NCI-H446 treated with DMSO at 0.1 percent for 48 hours (cell line): Measurements from ENCODE around the gene GPR108.
A peak's percentile ranks its signal among the peaks of the same experiment; 100 is the strongest.
"Not testable (repeated sequence)": the region's sequence is repeated elsewhere in the genome, so short reads cannot be mapped to it uniquely, and the experiment has no call there.

Experiments
- DNase-seq: peaks from one replicate; lab custom pipeline; 2025; lab: John Stamatoyannopoulos, UW

GPR108 gene

DNA sequence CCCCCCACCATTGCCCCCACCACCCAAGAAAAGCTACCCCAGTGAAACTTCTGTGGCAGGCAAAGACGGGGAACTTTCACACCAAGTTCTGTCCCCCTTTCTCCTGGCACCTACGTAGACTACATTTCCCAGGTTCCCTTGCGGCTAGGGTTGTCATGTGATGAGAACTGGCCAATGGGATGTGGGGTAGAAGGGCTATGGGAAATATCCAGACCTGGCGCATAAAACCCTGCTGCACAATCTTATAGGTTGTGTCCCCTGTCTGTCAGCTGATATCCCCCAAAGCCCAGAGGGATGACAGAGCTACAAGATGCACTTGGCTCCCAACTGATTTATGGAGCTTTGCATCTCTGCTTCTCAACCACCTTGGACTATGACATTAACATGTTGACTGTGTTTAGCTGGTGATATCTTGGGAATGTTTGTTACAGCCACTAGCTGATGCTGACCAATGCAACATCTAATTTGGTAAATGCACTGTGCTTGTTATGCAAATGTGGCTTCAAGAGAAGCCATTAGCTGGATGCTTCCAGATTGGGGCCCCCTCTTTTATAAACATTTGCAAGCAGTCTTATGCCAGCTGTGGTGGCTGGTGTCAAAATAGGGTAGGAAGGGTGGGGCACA is 23.8 kb upstream of the GPR108 start:
- DNase-seq = no peak

DNA sequence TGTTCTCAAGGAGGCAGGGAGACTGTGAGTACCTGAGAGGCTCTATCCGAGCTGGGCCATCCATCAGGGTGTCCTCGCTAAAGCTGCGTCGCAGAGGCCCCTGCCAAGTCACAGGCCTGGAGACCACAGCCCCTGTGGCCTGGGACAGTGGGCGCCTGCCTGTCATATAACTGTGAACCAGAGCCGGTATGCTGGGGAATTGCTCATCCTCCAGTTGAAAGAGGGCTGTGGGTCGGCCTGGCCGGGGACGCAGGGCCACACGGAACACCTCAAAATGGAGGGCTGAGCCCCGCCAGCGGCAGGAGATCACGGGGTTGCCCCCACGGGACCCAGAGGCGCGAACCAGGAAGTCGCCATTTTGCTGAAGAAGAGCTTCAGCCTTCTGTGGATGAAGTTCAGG is 23.2 kb upstream of the GPR108 start:
- DNase-seq = no peak

DNA sequence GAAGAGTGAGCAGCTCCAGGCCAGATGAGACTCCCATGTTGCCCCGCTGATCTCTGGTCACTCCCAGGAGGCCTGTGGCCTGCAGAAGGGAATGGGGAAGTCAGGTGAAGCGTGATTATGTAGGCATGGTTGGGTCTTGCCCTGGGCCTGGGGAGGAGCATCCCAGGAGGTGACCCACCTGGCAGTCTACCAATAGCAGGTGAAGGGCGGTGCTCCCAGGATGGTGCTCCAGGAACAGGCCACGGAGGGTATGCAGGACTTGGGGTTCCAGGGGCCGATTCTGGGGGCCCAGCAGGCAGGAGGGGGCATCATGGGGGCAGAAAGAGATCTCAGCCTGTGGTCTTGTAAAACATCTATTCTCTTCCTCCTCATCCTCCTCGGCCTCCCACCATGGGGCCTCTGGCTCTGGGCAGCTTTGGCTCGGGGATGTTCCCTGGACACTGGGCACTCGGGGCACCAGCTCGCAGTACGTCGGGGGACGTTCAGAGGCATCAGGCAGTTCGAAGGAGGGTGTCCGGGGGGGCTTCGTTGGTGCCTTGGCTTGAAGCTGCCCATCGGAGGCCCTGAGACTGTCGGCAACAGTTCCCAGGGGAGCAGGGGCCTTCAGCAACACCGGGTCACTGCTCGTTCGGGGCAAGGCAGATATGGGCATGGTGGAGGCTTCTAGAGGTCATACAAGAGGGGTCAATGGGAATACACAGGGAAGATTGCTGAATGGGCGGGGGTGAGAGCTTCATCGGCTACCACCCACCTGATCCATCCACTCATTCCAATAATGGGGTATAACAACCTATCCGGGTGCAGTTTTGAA is 17.5 kb upstream of the GPR108 start:
- no peak for DNase-seq

DNA sequence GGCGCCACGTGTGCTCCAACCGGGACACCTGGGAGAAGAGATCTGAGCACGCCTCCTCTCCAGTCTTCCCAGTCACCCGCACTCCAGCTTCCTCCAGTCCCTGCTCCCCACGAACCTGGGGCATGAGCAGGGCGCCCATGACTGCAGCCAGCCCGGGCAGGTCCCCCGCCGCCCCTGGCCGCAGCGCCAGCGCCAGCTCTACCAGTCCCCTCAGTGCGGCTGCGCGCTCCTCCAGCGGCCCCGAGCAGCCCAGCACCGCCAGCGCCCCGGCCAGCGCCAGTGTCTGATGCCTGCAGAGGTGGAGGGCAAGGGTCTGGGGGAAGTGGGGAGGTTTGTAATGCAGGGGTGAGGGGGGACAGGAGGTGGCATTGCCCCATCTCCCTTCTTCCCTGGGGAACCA is 16.8 kb upstream of the GPR108 start:
- DNase-seq = no peak

DNA sequence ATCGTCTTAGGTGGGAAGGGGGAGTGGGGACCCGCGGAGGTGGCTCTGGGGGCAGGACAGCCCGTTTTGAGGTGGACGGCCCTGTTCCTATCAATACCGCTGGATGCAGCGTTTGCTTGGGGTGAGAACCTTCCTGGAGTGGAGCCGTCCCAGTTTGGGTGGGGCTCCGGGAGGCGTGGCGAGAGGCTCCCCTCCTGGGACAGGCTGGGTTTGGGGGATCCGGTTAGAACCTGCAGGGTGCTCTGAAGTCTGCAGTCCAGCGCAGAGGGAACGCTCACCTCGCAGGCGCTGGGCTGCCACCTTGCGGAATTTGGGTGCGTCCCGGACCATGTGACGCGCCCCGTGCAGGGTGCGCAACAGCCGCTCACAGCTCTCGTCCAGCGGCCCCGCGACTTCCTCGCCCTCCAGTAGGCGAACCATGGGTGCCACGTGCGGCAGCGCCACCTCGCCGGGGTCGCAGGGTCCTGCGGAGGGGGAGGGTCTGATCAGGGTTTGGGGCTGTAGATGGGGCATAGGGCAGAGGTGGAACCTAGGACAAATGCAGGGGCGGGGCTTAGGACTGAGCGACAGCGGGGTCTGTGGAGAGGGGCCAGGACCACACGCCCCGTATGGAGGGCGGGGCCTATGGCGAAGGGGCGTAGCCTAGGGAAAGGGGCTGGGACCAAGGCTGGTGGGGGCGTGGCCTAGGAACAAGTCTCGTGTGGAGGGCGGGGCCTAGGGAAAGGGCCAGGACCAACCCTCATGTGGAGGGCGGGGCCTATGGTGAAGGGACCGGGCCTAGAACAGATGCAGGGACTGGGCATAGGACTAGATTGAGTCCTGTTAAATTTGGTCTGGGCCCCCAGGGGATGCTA is 16.0 kb upstream of the GPR108 start:
- DNase-seq = no peak

DNA sequence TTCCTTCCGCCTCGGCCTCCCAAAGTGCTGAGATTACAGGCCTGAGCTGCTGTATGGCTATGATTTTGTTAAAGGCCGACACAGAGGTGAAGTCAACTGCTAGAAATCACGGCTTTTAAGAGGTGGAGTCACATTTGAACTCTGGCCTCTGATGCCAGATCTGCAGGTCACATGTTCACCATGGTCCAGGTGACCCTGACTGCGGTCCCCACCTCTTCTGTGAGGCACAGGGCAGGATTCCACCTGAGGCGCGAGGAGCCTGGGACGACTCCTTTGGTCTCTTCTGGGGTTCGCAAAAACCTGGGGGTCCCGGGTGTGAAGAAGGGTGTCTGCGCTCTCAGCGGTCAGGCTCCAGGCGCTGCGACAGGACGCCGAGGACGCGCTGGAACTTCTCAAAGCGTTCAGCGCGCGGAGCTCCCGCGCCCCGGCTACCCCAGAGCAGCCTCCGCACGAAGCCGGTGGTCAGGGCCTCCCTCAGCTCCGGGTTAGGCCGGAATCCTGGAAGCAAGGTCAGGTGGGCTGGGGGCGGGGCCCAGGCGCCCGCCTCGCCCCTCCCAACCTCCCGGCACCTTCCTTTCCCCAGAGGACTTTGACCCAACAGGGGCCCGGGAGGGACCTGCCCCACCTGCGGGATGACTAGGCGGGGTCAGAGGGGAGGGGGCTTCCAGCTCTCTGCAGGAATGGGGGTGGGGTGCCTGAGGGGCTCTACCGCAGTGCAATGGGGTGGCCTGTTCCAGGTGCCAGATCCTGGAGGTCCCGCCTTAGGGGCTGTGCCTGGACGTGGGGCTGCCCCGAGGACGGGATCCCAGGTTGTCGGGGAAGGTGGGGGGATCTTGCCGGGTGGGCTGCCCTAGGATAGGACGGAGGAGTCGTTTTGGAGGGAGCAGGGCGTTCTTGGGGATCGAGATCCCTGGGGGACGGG is 15.1 kb upstream of the GPR108 start:
- no peak for DNase-seq

DNA sequence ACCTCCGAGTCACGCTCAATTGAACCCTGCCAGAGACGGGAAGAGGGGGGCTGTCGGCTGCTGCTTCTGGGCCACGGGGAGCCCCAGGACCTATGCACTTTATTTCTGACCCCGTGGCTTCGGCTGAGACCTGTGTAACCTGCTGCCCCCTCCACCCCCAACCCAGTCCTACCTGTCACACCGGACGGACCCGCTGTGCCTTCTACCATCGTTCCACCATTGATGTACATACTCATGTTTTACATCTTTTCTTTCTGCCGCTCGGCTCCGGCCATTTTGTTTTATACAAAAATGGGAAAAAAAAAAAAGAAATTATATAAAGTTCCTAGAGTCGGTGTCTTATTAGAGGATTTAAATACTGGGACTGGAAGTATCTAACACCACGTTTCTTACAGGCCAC is 13.8 kb upstream of the GPR108 start:
- DNase-seq = no peak

DNA sequence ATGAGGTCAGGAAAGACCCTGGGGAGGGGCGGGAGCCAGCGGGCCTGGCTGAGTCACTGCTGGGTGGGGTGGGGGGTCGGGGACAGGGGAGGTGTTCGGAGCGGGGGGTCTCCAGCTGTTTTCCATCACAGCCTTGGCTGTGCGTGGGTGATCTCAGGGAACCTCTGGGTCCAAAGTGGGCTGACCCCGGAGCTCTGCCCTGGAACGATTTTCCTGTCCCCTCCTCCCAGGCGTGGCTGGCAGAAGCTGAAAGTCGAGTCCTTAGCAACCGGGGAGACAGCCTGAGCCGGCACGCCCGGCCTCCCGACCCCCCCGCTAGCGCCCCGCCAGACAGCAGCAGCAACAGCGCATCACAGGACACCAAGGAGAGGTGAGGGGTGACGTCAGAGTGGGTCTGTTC is 12.7 kb upstream of the GPR108 start:
- no peak for DNase-seq

DNA sequence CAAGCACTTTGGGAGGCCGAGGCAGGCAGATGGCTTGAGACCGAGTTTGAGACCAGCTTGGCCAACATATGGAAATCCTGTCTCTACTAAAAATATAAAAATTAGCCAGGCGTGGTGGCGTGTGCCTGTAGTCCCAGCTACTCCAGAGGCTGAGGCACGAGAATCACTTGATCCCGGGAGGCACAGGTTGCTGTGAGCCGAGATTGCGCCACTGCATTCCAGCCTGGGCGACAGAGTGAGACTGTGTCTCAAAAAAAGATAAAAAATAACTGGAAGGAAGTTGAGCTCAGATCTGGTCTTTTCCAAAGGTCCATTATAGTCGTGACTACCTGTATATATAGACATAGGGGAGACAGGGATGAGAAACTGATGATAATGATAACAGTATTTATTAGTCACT is 11.2 kb upstream of the GPR108 start:
- DNase-seq = not testable (repeated sequence)

DNA sequence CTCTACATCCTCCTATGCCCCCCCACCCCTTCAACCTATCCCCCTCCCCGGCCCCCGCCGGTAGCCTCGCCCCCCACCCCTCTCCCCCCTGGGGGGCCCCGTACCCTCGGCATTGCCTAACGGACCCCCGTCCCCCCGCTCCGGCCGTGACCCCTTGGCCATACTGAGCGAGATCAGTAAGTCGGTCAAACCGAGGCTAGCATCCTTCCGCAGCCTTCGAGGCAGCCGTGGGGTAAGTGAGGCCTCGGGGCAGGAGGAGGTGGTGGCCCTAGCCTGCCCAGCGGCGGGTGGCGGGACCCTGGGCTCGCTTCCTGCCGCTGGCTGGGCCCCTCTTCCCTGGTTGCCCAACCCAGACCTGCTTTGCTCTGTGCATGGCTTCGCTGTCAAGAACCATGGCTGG is 8.6 kb upstream of the GPR108 start:
- no peak for DNase-seq

DNA sequence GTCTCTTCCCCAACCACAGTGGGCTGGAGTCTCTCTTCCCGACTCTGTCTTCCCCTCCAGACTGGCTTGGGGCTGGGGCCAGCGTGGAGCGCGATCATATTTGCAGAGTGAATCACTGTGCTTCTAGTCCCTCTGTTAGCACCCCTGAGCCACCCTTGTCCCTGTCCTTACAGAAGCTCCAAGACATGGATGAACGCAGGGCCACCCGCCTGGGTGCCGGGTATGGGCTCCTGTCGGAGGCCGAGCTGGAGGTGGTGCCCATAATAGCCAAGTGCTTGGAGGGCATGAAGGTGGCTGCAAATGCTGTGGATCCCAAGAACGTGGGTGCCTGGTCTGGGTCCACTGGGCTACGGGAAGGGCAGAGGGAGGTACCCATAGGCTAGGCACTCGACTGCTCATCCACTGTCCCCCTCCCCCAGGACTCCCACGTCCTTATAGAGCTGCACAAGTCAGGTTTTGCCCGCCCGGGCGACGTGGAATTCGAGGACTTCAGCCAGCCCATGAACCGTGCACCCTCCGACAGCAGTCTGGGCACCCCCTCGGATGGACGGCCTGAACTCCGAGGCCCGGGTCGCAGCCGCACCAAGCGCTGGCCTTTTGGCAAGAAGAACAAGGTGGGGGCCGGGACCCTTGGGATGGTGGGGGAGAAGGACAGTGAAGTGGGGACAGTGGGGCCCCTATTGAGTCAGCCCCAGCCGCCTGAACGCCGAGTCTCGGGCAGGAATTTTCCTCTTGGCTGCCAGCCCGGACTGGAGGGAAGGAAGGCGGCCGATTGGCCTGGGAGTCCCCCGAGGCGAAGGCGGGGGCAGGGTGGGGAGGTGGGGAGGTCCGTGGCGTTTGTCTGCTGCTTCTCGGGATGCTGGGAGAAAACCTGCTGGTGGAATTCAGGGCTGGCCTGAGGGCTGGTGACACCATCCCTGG is 7.3 kb upstream of the GPR108 start:
- DNase-seq = no peak

DNA sequence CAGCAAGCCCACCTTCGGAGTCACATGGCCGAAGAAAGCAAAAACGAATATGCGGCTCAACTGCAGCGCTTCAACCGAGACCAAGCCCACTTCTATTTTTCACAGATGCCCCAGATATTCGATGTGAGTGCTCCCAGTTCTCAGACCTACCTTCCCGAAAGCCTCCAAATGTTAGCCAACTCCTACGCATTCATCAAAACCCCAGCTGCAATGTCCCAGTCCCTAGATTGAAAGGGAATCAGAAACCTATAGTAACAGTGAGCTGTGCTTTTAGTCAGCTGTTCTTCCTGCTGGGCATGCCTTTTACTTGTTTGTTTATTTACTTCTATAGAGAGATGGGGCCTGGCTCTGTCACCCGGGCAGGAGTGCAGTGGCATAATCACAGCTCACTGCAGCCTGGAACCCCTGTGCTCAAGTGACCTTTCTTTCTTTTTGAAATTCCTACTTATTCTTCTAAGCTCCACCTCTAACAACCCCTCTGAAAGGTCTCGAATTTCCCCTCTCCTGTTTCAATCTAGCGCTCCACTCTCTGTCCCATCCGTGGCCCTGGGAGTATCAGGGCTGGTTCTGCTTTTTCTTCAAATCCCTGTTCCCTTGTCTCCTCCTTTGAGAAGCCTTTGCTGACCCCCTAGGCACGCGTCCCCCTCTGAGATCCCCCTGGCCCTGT is 6.5 kb upstream of the GPR108 start:
- DNase-seq = no peak

DNA sequence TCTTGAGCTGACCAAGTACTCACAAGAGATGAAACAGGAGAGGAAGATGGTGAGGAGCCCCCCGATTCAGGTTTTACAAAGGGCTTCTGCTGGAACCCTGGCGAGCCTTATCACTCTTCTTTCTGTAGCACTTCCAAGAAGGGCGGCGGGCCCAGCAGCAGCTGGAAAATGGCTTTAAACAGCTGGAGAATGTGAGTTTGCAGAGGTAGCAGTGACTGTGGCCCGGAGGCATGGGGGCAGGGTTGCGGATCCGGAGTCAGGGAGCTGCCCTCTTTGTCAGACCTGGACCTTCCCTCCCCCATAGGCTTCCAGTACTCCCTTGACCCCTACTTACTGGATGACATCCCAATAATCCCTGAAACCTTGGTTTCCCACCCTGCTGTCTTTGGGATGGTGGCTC is 5.7 kb upstream of the GPR108 start:
- no peak for DNase-seq

DNA sequence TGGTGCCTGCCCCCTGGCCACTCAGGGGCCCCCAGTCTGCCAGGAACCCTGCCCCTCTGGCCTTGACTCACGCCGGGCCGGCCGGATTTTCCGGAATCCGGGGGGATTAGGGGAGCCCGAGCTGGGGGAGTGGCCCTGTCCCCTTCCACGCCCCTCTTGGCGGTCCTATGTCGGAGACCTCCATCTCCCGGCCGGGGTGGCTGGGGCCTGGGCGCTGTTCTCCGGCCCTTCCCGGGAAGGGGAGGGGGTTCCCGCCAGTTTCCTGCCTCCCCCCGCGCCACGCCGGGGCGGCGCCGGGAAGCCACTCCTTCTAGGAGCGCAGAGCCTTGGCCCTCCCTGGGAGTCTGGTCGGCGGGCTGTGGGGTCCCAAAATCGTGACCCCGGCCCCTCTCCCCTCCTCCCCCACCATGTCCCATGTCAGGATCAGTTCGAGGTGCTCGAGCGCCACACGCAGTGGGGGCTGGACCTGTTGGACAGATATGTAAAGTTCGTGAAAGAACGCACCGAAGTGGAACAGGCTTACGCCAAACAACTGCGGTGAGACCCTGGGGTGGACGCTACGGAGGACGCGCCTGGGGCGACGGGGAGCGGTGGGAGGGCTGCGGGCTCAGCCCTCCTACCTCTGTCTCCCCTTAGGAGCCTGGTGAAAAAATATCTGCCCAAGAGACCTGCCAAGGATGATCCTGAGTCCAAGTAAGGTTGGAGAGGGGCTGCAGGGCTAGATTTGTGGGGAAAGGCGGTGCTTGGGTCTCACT is 3.4 kb upstream of the GPR108 start:
- no peak for DNase-seq

DNA sequence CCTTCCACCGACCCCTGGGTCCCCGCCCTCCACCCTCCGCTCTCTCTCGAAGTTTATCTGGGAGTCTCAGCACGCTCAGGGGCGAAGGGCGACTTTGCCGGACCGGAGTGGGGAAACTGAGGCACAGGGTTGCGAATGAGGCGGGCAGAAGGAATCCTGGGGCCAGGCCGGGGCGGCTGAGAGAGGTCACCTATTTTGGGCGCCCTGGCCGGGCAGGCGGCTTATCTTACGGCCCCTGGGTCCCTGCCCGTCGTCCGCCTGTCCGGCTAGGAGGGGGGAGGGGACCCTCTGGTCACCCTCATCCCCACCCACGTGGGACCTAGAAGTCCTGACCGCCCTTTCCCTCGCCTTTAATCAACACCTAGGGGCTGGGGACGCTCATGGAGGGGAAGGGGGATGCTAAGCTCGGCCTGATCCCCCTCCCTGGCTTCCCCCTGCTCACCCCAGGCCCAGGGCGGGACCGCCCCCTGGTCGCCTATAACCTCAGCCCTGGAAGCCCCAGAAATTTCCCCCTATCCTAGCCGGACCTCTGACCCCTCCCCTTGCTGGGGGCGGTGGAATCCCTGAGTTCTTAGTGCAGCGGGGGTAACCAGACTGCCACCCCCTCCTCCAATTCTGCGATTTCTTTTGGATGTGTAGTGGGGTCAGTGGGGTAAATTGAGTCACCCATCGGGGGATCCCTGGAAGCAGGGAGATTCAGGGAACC is 2.7 kb upstream of the GPR108 start:
- no peak for DNase-seq

DNA sequence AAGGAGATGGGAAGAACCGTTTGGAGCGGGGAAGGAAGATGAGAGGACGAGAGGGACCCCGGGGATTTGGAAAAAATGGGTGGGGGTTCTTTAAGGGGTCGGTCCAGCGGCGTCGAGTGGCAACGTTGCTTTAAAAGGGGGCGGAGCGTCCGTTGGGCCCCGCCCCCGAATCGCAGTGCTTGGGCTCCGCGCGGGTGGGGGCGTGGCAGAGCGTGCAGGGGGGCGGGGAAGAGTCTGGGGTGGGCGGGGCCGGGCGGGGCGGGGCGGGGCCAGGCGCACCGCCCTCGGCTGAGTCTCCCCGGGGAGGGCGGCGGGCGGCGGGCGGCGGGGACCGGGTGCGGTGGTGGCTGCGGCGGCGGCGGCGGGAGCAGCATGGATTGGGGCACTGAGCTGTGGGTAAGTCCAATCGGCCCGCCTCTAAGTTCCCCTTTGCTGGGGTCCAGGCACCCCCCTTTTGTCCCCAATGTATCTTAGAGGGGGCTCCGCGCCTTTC is 2.1 kb upstream of the GPR108 start, which contains the start of gene TRIP10:
TRIP10 (plus strand) TSS at position 291 of the 493 bp plus-strand sequence; CDS start at position 373, 82 bp downstream.
- DNase-seq = peak; percentile 49

DNA sequence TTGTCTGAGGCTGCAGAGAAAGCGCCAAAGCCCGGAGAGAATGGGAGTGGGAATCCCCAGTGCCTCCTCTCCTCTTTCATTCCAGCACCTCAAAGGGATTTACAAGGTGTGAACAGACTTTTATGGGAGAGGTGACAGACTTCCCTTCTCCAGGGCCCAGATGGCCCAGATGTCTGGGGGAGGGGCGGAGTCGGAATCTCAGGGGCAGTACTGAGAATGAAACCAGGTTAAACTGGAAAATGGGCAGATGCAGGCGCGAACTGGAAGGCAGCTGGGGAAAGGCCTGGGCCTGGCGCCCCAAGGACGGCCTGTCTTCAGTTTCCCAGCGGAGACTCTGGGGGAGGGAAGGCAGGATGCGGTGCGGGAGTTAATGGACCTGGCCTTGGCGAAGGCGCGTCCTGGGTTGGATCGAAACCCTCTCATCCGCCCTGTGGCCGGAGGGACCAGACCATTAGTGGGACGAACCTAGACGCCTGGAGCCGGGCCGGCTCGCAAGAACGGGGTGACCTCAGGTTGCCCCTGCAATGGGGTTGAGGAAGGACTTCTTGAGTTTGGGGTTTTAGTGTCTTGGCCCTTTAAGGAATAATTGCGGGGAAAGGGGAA is 1.5 kb upstream of the GPR108 start:
- no peak for DNase-seq
